CD14-positive monocyte (primary cell): ENCODE data around the gene DNAAF5. TPM values are rescaled to one million over a fixed set of nuclear protein-coding genes. Genes with fewer than 3 reads are reported as not detected.

Experiments used
- DNase-seq, 3 donors: peaks; one replicate each; pipeline ENCODE4 v3.0.0-alpha.2; 2011 to 2022
- H2AFZ ChIP-seq: 2 replicates; pipeline ENCODE4 v1.6.0; 2012; ENCODE audit warnings: mild to moderate bottlenecking, low read depth, low read length, inconsistent platforms; ENCODE audit not compliant: insufficient read depth, poor library complexity, severe bottlenecking
- H3K27ac ChIP-seq, 2 donors: 1 replicate in 1 of 2; 2 replicates in 1 of 2; pipeline ENCODE4 v1.5.1; 2012 to 2013; ENCODE audit warnings: low read length in 2 of 2, control low read depth in 1 of 2, inconsistent platforms in 1 of 2, low read depth in 1 of 2, mild to moderate bottlenecking in 1 of 2
- H3K27me3 ChIP-seq, 2 donors: one replicate each; pipeline versions ENCODE4 v1.6.0 to v1.6.1; 2011 to 2013; ENCODE audit warnings: low read length in 2 of 2; ENCODE audit not compliant: control insufficient read depth in 2 of 2, insufficient read depth in 2 of 2
- H3K36me3 ChIP-seq, 2 donors: replicated peaks in 1 of 2; 1 replicate in 1 of 2; 2 replicates in 1 of 2; pipeline versions ENCODE4 v1.5.1 to v1.6.1; 2012 to 2013; ENCODE audit warnings: low read length in 2 of 2, control low read depth in 1 of 2, inconsistent platforms in 1 of 2, mild to moderate bottlenecking in 1 of 2; ENCODE audit not compliant: insufficient read depth in 2 of 2, control insufficient read depth in 1 of 2
- H3K4me1 ChIP-seq, 2 donors: 1 replicate in 1 of 2; 2 replicates in 1 of 2; pipeline versions ENCODE4 v1.5.1 to v1.6.1; 2012 to 2013; ENCODE audit warnings: low read length in 2 of 2, control low read depth in 1 of 2, inconsistent platforms in 1 of 2, mild to moderate bottlenecking in 1 of 2, moderate library complexity in 1 of 2; ENCODE audit not compliant: insufficient read depth in 2 of 2, control insufficient read depth in 1 of 2
- H3K4me2 ChIP-seq: replicated peaks from 2 replicates; pipeline ENCODE3; 2012; ENCODE audit warnings: low read length, moderate library complexity, mild to moderate bottlenecking; ENCODE audit not compliant: poor library complexity, severe bottlenecking; ENCODE audit errors: extremely low read depth
- H3K4me3 ChIP-seq, 3 experiments: fragments of 200-600 bp in 1 of 3; sonication (generic) in 1 of 3; replicated peaks in 1 of 3; 1 replicate in 2 of 3; 2 replicates in 1 of 3; pipeline ENCODE4 v1.5.1; 2011 to 2013; ENCODE audit warnings: low read length in 3 of 3, mild to moderate bottlenecking in 3 of 3, control low read depth in 2 of 3, low read depth in 2 of 3, inconsistent platforms in 1 of 3, moderate library complexity in 1 of 3
- H3K79me2 ChIP-seq: 2 replicates; pipeline ENCODE4 v1.6.0; 2012; ENCODE audit warnings: mild to moderate bottlenecking, control low read depth, inconsistent platforms, low read length, moderate library complexity; ENCODE audit not compliant: insufficient read depth
- H3K9ac ChIP-seq: 2 replicates; pipeline ENCODE4 v1.6.0; 2017; ENCODE audit warnings: low read length, mild to moderate bottlenecking; ENCODE audit not compliant: insufficient read depth, poor library complexity, severe bottlenecking
- H3K9me3 ChIP-seq, 2 donors: replicated peaks in 1 of 2; 1 replicate in 1 of 2; 2 replicates in 1 of 2; pipeline versions ENCODE4 v1.5.1 to v1.6.1; 2012 to 2013; ENCODE audit warnings: low read length in 2 of 2, control low read depth in 1 of 2; ENCODE audit not compliant: control insufficient read depth in 1 of 2, insufficient read depth in 1 of 2
- H4K20me1 ChIP-seq: 2 replicates; pipeline ENCODE4 v1.6.0; 2012; ENCODE audit warnings: mild to moderate bottlenecking, low read length, control low read depth, moderate library complexity; ENCODE audit not compliant: insufficient read depth
- H3K27ac Mint-ChIP-seq, 7 donors: one replicate each; pipeline ENCODE4 v1.8.0; 2020; ENCODE audit warnings: mild to moderate bottlenecking in 7 of 7, mixed read lengths in 7 of 7, moderate library complexity in 6 of 7, inconsistent platforms in 2 of 7
- H3K27me3 Mint-ChIP-seq, 3 donors: one replicate each; pipeline ENCODE4 v1.8.0; 2021 to 2022; ENCODE audit warnings: low read depth in 3 of 3, mild to moderate bottlenecking in 3 of 3, mixed read lengths in 3 of 3, moderate library complexity in 3 of 3, inconsistent platforms in 1 of 3
- H3K36me3 Mint-ChIP-seq, 2 donors: one replicate each; pipeline ENCODE4 v1.8.0; 2020; ENCODE audit warnings: mixed read lengths in 2 of 2, inconsistent platforms in 1 of 2, mild to moderate bottlenecking in 1 of 2
- H3K4me1 Mint-ChIP-seq: one replicate; pipeline ENCODE4 v1.8.0; 2020; ENCODE audit warnings: mild to moderate bottlenecking, mixed read lengths
- H3K4me3 Mint-ChIP-seq, 2 donors: one replicate each; pipeline ENCODE4 v1.8.0; 2020; ENCODE audit warnings: mild to moderate bottlenecking in 2 of 2, mixed read lengths in 2 of 2, moderate library complexity in 1 of 2
- H3K9me3 Mint-ChIP-seq, 7 donors: one replicate each; pipeline ENCODE4 v1.8.0; 2020 to 2022; ENCODE audit warnings: mixed read lengths in 7 of 7, mild to moderate bottlenecking in 6 of 7, moderate library complexity in 6 of 7, inconsistent platforms in 2 of 7
- WGBS: methylation state at CpG from one replicate; pipeline ENCODE4 v1.1.5; 2013; ENCODE audit warnings: missing lambda C conversion rate; ENCODE audit not compliant: insufficient coverage; 5-methylcytosine and 5-hydroxymethylcytosine counted together
- intact Hi-C, 2 donors: fragments of 100-400 bp; cut with micrococcal nuclease; formaldehyde crosslinking; loops; one replicate each; pipeline versions ENCODE4 v1.15.0 to v1.15.1; 2023
- polyA plus RNA-seq, 3 donors: library from polyadenylated mRNA; depleted of rRNA in 1 of 3; unstranded in 2 of 3; stranded (reverse) in 1 of 3; fragments of 300-500 nt in 2 of 3; fragments of >200 nt in 1 of 3; fragmentation: Illumina TruSeq in 2 of 3; gene quantifications; 1 replicate in 2 of 3; 2 replicates in 1 of 3; pipeline ENCODE4 v1.2.3, GENCODE V29; 2012 to 2021
- TF ChIP-seq, protein P1 (sequence below): fragments of 200-600 bp; IDR thresholded peaks from one replicate; pipeline ENCODE4 v1.8.0; 2022; ENCODE audit warnings: antibody characterized with exemption, mild to moderate bottlenecking

Gene DNAAF5
- polyA plus RNA-seq, 3 donors = 1.2 to 9.6 (median 2.0) TPM

DNA sequence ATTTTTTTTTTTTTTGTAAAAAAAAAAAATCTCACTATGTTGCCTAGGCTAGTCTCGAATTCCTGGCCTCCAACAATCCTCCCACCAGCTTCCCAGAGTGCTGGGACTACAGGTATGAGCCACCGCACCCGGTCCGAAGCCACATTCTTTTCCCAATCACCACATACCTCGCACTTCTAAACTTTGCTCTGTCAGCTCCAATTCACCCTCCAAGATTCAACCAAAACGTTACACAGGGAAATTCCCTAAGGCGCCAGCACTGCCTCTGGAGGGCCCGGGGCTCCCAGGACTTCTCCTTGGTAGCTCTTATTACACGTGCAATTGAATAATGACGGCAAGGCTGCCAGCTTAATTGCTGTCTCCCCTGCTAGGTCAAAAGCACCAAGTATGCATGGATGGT, 10.3 kb upstream of the DNAAF5 start:
- Mint-ChIP-seq H3K27me3 (peaks cover 18 to 29% (median 28%) of the 10 kb centered on the region in 3 donors), H3K4me3 (no peak overlapping the region), H3K27ac (no peak overlapping the region), H3K36me3 (peaks cover 0 to 1% of the 10 kb centered on the region in 2 donors), H3K9me3 (peaks cover 6 to 14% (median 10%) of the 10 kb centered on the region in 7 donors), H3K4me1 (peaks cover 2% of the 10 kb centered on the region)
- no peaks in the 10 kb centered on the region for H3K36me3 ChIP-seq
- TF ChIP-seq, protein P1, sequence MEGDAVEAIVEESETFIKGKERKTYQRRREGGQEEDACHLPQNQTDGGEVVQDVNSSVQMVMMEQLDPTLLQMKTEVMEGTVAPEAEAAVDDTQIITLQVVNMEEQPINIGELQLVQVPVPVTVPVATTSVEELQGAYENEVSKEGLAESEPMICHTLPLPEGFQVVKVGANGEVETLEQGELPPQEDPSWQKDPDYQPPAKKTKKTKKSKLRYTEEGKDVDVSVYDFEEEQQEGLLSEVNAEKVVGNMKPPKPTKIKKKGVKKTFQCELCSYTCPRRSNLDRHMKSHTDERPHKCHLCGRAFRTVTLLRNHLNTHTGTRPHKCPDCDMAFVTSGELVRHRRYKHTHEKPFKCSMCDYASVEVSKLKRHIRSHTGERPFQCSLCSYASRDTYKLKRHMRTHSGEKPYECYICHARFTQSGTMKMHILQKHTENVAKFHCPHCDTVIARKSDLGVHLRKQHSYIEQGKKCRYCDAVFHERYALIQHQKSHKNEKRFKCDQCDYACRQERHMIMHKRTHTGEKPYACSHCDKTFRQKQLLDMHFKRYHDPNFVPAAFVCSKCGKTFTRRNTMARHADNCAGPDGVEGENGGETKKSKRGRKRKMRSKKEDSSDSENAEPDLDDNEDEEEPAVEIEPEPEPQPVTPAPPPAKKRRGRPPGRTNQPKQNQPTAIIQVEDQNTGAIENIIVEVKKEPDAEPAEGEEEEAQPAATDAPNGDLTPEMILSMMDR = no peak
- no peaks in the 10 kb centered on the region for H3K79me2 ChIP-seq
- H4K20me1 ChIP-seq = no peaks in the 10 kb centered on the region
- DNase-seq = no peak
- whole genome bisulfite sequencing = 91% methylated on average over 9 of the region's 10 CpGs
- no peak overlapping the region for H3K9ac ChIP-seq
- no peak overlapping the region for H2AFZ ChIP-seq
- intact Hi-C loops = no loop called here
- no peak overlapping the region for H3K27ac ChIP-seq
- no peak overlapping the region for H3K4me2 ChIP-seq
- no peaks in the 10 kb centered on the region for H3K4me1 ChIP-seq
- no peak overlapping the region for H3K4me3 ChIP-seq
- peaks cover 3 to 8% of the 10 kb centered on the region in 2 donors for H3K9me3 ChIP-seq
- peaks cover 0 to 22% of the 10 kb centered on the region in 2 donors for H3K27me3 ChIP-seq

DNA sequence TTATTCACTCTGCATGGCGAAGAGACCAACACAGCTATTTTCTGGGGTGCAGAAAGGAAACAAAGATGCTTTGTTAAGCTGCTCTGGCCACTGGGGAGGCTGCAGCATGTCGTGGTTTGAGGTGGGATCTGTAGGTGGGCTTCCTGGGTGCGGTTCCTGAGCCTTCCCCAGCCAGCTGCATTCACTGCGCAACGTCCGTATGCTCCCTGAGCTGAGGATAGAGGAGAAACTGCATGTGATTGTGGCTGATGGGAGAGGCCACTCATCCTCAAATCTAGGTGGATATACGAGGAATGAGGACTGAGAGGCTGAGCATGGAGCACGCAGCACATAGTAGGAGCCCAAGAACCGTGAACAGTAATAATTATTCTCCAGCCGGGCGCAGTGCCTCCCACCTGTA, 9.9 kb upstream of the DNAAF5 start:
- TF ChIP-seq, protein P1 = no peak
- no peak overlapping the region for H2AFZ ChIP-seq
- H4K20me1 ChIP-seq = no peaks in the 10 kb centered on the region
- Mint-ChIP-seq H3K9me3 (peaks cover 6 to 15% (median 12%) of the 10 kb centered on the region in 7 donors), H3K4me1 (peaks cover 2% of the 10 kb centered on the region), H3K4me3 (no peak overlapping the region), H3K36me3 (no peaks in the 10 kb centered on the region), H3K27ac (no peak overlapping the region), H3K27me3 (peaks cover 15 to 25% (median 24%) of the 10 kb centered on the region in 3 donors)
- peaks cover 7 to 10% of the 10 kb centered on the region in 2 donors for H3K9me3 ChIP-seq
- intact Hi-C loops = no loop called here
- no peak overlapping the region for H3K4me2 ChIP-seq
- H3K27ac ChIP-seq = no peak overlapping the region
- 93% methylated on average over 9 of the region's 11 CpGs for WGBS
- no peaks in the 10 kb centered on the region for H3K79me2 ChIP-seq
- no peaks in the 10 kb centered on the region for H3K4me1 ChIP-seq
- DNase-seq = no peak
- peaks cover 0 to 18% of the 10 kb centered on the region in 2 donors for H3K27me3 ChIP-seq
- H3K4me3 ChIP-seq = no peak overlapping the region
- H3K9ac ChIP-seq = no peak overlapping the region
- H3K36me3 ChIP-seq = no peaks in the 10 kb centered on the region
